T-helper 22 cell (primary cell): ENCODE measurements around the gene MPND.
"Not testable (repeated sequence)": the region's sequence is repeated elsewhere in the genome, so short reads cannot be mapped to it uniquely, and the experiment has no call there.

Experiments
- DNase-seq: peaks from one replicate; pipeline ENCODE4 v3.0.0-alpha.2; 2020; ENCODE audit warnings: low read depth

Gene MPND

GRCh38 chr19:4347521-4347920 is 4.2 kb downstream of the MPND start:
- no peak for DNase-seq

- not testable (repeated sequence) for DNase-seq
These were observed 5.9 kb downstream of the MPND start for GRCh38 chr19:4349225-4349624.

GRCh38 chr19:4350111-4350510 is 6.7 kb downstream of the MPND start:
- DNase-seq, result no peak

- no peak for DNase-seq
These were observed 7.4 kb downstream of the MPND start for GRCh38 chr19:4350726-4351125.

- DNase-seq, result no peak
These were observed 9.3 kb downstream of the MPND start for GRCh38 chr19:4352701-4353121.

- no peak for DNase-seq
These were observed 10.9 kb downstream of the MPND start for GRCh38 chr19:4354282-4354681.

- no peak for DNase-seq
These were observed 11.5 kb downstream of the MPND start for GRCh38 chr19:4354897-4355296.

- DNase-seq, result no peak
These were observed 13.9 kb downstream of the MPND start for GRCh38 chr19:4357095-4357797.

GRCh38 chr19:4357921-4358326 is 14.6 kb downstream of the MPND start:
- DNase-seq, result no peak

- no peak for DNase-seq
These were observed 15.6 kb downstream of the MPND start for GRCh38 chr19:4358709-4359626.

- DNase-seq, result no peak
These were observed 16.3 kb downstream of the MPND start for GRCh38 chr19:4359627-4360000.

GRCh38 chr19:4360081-4360569 is 16.8 kb downstream of the MPND start:
- DNase-seq, result no peak

GRCh38 chr19:4360641-4361151 is 17.3 kb downstream of the MPND start:
- no peak for DNase-seq

- DNase-seq, result no peak
These were observed 18.0 kb downstream of the MPND start for GRCh38 chr19:4361152-4362046.

GRCh38 chr19:4362101-4362828 is 18.9 kb downstream of the MPND start:
- DNase-seq, result no peak

GRCh38 chr19:4362831-4363545 is 19.6 kb downstream of the MPND start:
- DNase-seq, result no peak

GRCh38 chr19:4363571-4364304 is 20.4 kb downstream of the MPND start:
- DNase-seq, result no peak

GRCh38 chr19:4365341-4365740 is 22.0 kb downstream of the MPND start:
- DNase-seq, result no peak

GRCh38 chr19:4365791-4366665 is 22.7 kb downstream of the MPND start:
- no peak for DNase-seq
